IPS-18c (cell line): Measurements from ENCODE around the gene PTPRJ.

Experiments
- H3K4me3 ChIP-seq: 2 replicates; pipeline ENCODE4 v1.7.0; 2013; ENCODE audit warnings: low read depth, mild to moderate bottlenecking, low read length, moderate library complexity; ENCODE audit not compliant: insufficient read depth
- H3K9me3 ChIP-seq: one replicate; pipeline ENCODE4 v1.6.1; 2013; ENCODE audit warnings: mild to moderate bottlenecking, low read length, moderate library complexity; ENCODE audit not compliant: control insufficient read depth, insufficient read depth

PTPRJ gene

GRCh38 chr11:48090174-48090573, 109.8 kb downstream of the PTPRJ start:
- no peak overlapping the region for H3K4me3 ChIP-seq
- no peaks in the 10 kb centered on the region for H3K9me3 ChIP-seq

- Histone ChIP-seq H3K4me3 (no peak overlapping the region), H3K9me3 (no peaks in the 10 kb centered on the region)
Measured at GRCh38 chr11:48091426-48092102, 111.2 kb downstream of the PTPRJ start.

- no peak overlapping the region for H3K4me3 ChIP-seq
- H3K9me3 ChIP-seq: no peaks in the 10 kb centered on the region
Measured at GRCh38 chr11:48093323-48093722, 113.0 kb downstream of the PTPRJ start.

- H3K9me3 ChIP-seq: no peaks in the 10 kb centered on the region
- H3K4me3 ChIP-seq: no peak overlapping the region
Measured at GRCh38 chr11:48093795-48094642, 113.7 kb downstream of the PTPRJ start.

- Histone ChIP-seq H3K4me3 (no peak overlapping the region), H3K9me3 (no peaks in the 10 kb centered on the region)
Measured at GRCh38 chr11:48094643-48095339, 114.4 kb downstream of the PTPRJ start.

GRCh38 chr11:48095779-48096470, 115.6 kb downstream of the PTPRJ start:
- H3K9me3 ChIP-seq: no peaks in the 10 kb centered on the region

GRCh38 chr11:48096588-48097525, 116.5 kb downstream of the PTPRJ start:
- no peak overlapping the region; the same call in 1 of the 2 replicates for H3K4me3 ChIP-seq

More at GRCh38 chr11:48095779-48096470, 115.6 kb downstream of the PTPRJ start:
- H3K4me3 ChIP-seq: no peak overlapping the region

GRCh38 chr11:48098024-48098423, 117.7 kb downstream of the PTPRJ start:
- no peak overlapping the region for H3K4me3 ChIP-seq
- no peaks in the 10 kb centered on the region for H3K9me3 ChIP-seq

More at GRCh38 chr11:48096588-48097525, 116.5 kb downstream of the PTPRJ start:
- no peaks in the 10 kb centered on the region for H3K9me3 ChIP-seq

- Histone ChIP-seq H3K9me3 (no peaks in the 10 kb centered on the region), H3K4me3 (no peak overlapping the region)
Measured at GRCh38 chr11:48099916-48100446, 119.6 kb downstream of the PTPRJ start.

- Histone ChIP-seq H3K9me3 (no peaks in the 10 kb centered on the region), H3K4me3 (no peak overlapping the region)
Measured at GRCh38 chr11:48101044-48101733, 120.8 kb downstream of the PTPRJ start.

GRCh38 chr11:48101958-48102357, 121.6 kb downstream of the PTPRJ start:
- H3K9me3 ChIP-seq: no peaks in the 10 kb centered on the region
- H3K4me3 ChIP-seq: no peak overlapping the region

- H3K4me3 ChIP-seq: no peak overlapping the region
- no peaks in the 10 kb centered on the region for H3K9me3 ChIP-seq
Measured at GRCh38 chr11:48103621-48104567, 123.5 kb downstream of the PTPRJ start.

GRCh38 chr11:48104568-48104924, 124.2 kb downstream of the PTPRJ start:
- no peak overlapping the region for H3K4me3 ChIP-seq
- H3K9me3 ChIP-seq: no peaks in the 10 kb centered on the region

GRCh38 chr11:48105096-48105990, 125.0 kb downstream of the PTPRJ start:
- Histone ChIP-seq H3K4me3 (no peak overlapping the region), H3K9me3 (no peaks in the 10 kb centered on the region)
